ENCODE measurements around the gene CREBZF. TPM values are rescaled to one million over a fixed set of nuclear protein-coding genes. Genes with fewer than 3 reads are reported as not detected.

Gene CREBZF
- total and polyA plus RNA-seq, 9 of the 15 experiments (the other 6 are each of a cell fraction or from before 2014, with no cell fraction given), result 7.2 to 70.2 (median 40.5) TPM

- no peak for TF ChIP-seq ZNF318 (IDR thresholded peaks at IDR 0.05; ENCODE audit: borderline replicate concordance in 1 of 2, low read depth in 1 of 2)
- no peak for TF ChIP-seq CBFA2T2 (conservative IDR thresholded peaks at IDR 0.05)
- no peak for TF ChIP-seq NRF1 (conservative IDR thresholded peaks at IDR 0.05 in 1 of 2, IDR thresholded peaks at IDR 0.05 in 1 of 2)
- TF ChIP-seq ZNF277 (CRISPR knock-in tag; IDR thresholded peaks at IDR 0.05; ENCODE audit: borderline replicate concordance), result no peak
- no peak for TF ChIP-seq ZFP91 (CRISPR knock-in tag; IDR thresholded peaks at IDR 0.05)
- TF ChIP-seq STAT6 (CRISPR knock-in tag; IDR thresholded peaks at IDR 0.05), result no peak
- TF ChIP-seq PHB2 (IDR thresholded peaks at IDR 0.05; ENCODE audit: low read depth), result no peak
- no peak for TF ChIP-seq POLR2A (conservative IDR thresholded peaks at IDR 0.05)
- TF ChIP-seq ZNF274 (IDR thresholded peaks at IDR 0.05; ENCODE audit: borderline replicate concordance, low read depth, low read length), result no peak
Observed at GRCh38 chr11:85663753-85664614, 945 bp downstream of the CREBZF start (continued).

Data from K562 (cell line).